Measurements from ENCODE around the gene AS3MT. TPM values are rescaled to one million over a fixed set of nuclear protein-coding genes. Genes with fewer than 3 reads are reported as not detected.

Gene AS3MT
- total and polyA plus RNA-seq, 12 donors, result 177 to 910 (median 303) TPM

DNA sequence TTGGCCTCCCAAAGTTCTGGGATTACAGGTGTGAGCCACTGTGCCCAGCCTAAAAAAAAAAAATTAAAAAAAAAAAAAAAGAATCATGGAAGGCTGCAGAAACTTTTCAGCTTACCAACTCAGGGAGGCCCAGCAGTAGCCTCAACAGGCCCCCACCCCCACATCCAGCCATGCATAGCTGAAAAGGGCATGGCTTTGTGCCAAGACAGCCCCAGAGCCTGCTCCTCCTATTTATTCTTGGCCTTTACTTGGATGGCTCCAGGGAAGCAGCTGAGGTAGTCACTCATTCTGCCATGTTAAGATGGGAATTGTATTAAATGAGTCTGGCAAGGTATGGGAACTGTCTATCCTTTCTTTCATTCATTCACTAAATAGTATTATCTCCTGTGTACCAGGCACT lies 35.1 kb downstream of the AS3MT start:
- intact Hi-C loops (cut with DNase I), result loop anchor here in 1 of 2 donors (5.0 kb wide), 1 partner anchor 177 kb away; no protein-coding TSS in a partner anchor
- Histone ChIP-seq H3K4me1 (replicated peaks in 1 of 2) (peaks cover 0 to 2% of the 10 kb centered on the region in 2 donors), H3K36me3 (replicated peaks in 1 of 2) (peaks cover 0 to 16% of the 10 kb centered on the region in 2 donors), H3K27ac (no peak overlapping the region), H3K27me3 (no peaks in the 10 kb centered on the region), H3K9me3 (replicated peaks in 1 of 3) (no peaks in the 10 kb centered on the region), H3K4me3 (no peak overlapping the region)
- peak; percentile 42 to 71 (median 66) for DNase-seq
- TF ChIP-seq, protein P1, sequence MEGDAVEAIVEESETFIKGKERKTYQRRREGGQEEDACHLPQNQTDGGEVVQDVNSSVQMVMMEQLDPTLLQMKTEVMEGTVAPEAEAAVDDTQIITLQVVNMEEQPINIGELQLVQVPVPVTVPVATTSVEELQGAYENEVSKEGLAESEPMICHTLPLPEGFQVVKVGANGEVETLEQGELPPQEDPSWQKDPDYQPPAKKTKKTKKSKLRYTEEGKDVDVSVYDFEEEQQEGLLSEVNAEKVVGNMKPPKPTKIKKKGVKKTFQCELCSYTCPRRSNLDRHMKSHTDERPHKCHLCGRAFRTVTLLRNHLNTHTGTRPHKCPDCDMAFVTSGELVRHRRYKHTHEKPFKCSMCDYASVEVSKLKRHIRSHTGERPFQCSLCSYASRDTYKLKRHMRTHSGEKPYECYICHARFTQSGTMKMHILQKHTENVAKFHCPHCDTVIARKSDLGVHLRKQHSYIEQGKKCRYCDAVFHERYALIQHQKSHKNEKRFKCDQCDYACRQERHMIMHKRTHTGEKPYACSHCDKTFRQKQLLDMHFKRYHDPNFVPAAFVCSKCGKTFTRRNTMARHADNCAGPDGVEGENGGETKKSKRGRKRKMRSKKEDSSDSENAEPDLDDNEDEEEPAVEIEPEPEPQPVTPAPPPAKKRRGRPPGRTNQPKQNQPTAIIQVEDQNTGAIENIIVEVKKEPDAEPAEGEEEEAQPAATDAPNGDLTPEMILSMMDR (IDR thresholded peaks at IDR 0.05), result no peak
- no peak for TF ChIP-seq POLR2A (IDR thresholded peaks at IDR 0.05)

DNA sequence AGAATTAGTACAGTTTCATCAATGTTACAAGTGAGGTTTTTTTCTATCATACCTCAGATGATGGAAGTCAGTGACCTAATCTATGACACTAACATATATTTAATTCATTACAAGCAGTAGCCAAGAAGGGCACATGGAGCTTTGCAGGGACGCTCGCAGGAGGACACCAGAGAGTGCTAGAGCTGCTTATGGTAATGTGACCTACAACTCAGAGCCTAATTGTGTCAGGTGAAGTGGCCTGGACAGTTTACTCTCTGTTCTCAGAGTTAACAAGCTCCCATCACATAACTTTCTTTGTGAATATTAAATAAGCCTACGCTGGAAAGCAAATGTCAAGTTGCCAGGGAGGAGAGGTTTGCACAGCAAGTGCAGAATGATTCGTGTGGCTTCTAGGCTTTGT lies 37.2 kb downstream of the AS3MT start:
- intact Hi-C loops (cut with DNase I), result no loop called here
- Histone ChIP-seq H3K4me1 (replicated peaks in 1 of 2) (peaks cover 0 to under 1% of the 10 kb centered on the region in 2 donors), H3K4me3 (no peak overlapping the region), H3K36me3 (replicated peaks in 1 of 2) (peaks cover 0 to 6% of the 10 kb centered on the region in 2 donors), H3K27ac (no peak overlapping the region), H3K9me3 (replicated peaks in 1 of 3) (no peaks in the 10 kb centered on the region), H3K27me3 (no peaks in the 10 kb centered on the region)
- no peak for TF ChIP-seq POLR2A (IDR thresholded peaks at IDR 0.05)
- TF ChIP-seq, protein P1 (IDR thresholded peaks at IDR 0.05), result no peak
- 77 to 90% (median 82%) methylated on average over 4 of the region's 4 CpGs for WGBS, 4 donors
- DNase-seq, result no peak

DNA sequence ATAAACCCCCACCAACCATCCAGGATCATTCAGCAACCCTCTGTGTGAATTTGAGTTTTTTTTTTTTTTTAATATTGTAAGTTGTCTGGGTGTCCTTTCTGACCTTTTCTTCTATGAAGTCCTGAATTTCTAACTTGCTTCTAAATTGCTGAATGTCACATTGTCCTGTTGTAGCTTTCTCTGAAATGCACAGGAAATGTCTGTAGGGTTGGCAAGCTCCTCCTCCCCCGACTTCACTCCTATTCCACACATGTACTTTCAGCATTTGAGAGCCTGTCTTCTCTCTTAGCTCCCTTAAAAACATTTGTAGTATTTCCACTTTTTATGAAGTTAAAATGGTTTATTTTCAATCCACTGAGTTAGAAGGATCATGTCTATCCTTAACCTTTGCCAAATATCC lies 45.5 kb downstream of the AS3MT start:
- DNase-seq, result no peak
- no peaks in the 10 kb centered on the region for H3K27me3 ChIP-seq
- intact Hi-C loops (cut with DNase I), result loop anchor here (5.0 to 10.0 kb wide), 3 partner anchors 153 to 333 kb away; partner anchors contain the start of gene RPEL1 (in 2 of the 2)
- 50 to 63% (median 57%) methylated on average over 1 of the region's 1 CpG for WGBS, 4 donors
- H3K9me3 ChIP-seq (replicated peaks in 1 of 3), result no peaks in the 10 kb centered on the region
- H3K4me3 ChIP-seq, result no peak overlapping the region
- no peak overlapping the region for H3K27ac ChIP-seq
- TF ChIP-seq, protein P1 (IDR thresholded peaks at IDR 0.05), result no peak
- no peak for TF ChIP-seq POLR2A (IDR thresholded peaks at IDR 0.05)
- no peaks in the 10 kb centered on the region for H3K36me3 ChIP-seq (replicated peaks in 1 of 2)
- peaks cover 5 to 28% of the 10 kb centered on the region in 2 donors for H3K4me1 ChIP-seq (replicated peaks in 1 of 2)

DNA sequence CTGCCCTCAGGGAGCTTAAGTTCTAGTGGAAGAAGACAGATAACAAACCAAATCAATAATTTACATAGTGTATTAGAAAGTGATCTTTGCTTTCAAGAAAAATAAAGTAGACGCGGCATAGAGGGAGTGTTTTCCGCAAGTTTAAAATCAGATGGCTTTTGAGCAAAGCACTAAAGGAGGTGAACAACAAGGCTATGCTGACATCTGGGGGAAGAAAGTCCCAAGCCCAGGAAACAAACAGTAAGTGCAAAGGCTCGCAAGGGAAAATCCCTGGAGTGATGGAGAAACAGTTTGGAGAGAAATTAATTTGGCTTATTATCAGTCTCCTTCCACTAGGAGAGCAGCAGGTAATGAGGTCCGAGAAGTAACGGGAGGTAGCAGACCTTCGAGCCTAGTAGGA lies 46.9 kb downstream of the AS3MT start:
- no peaks in the 10 kb centered on the region for H3K9me3 ChIP-seq (replicated peaks in 1 of 3)
- peak in 2 of 7 donors; percentile 43 to 44 for DNase-seq
- intact Hi-C loops (cut with DNase I), result loop anchor here (5.0 to 10.0 kb wide), 3 partner anchors 151 to 331 kb away; partner anchors contain the start of gene RPEL1 (in 2 of the 2)
- peaks cover 18 to 38% of the 10 kb centered on the region in 2 donors for H3K4me1 ChIP-seq (replicated peaks in 1 of 2)
- H3K27me3 ChIP-seq, result no peaks in the 10 kb centered on the region
- 60 to 64% (median 62%) methylated on average over 7 of the region's 7 CpGs for WGBS, 4 donors
- TF ChIP-seq, protein P1 (IDR thresholded peaks at IDR 0.05), result peak in 1 of 6 experiments; percentile 6
- TF ChIP-seq POLR2A (IDR thresholded peaks at IDR 0.05), result no peak
- H3K36me3 ChIP-seq (replicated peaks in 1 of 2), result no peaks in the 10 kb centered on the region
- no peak overlapping the region for H3K4me3 ChIP-seq
- peak overlapping the region; percentile 34 to 93 (median 87) for H3K27ac ChIP-seq

All from adrenal gland (tissue), 12 donors.